HG02763 (cell line): ENCODE data around the gene ACE.

Source experiments
- ATAC-seq: cut with Tn5 transposase; IDR thresholded peaks from one replicate; pipeline ENCODE4 v1.9.1; 2021; ENCODE audit warnings: mild to moderate bottlenecking, moderate library complexity; ENCODE audit not compliant: unreplicated experiment

The ACE gene

DNA sequence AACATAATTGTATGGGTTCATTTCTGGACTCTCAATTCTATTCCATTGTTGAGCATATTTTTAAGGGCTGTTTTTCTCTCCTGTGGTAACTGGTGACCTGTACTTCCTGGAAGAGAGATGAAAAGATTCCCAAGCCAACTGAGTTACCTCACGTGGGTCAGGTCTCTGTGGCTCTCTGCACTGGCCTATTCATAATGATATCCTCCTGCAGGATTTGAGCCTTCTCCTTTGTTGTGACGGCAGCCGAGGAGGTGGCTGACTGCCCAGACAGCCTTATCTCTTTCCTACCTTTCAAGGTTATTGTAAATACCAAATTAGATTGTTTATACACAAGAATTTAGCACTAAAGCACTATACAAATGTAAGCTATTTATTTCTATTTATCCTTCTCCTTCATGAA is 2.7 kb upstream of the ACE start:
- no peak for ATAC-seq

DNA sequence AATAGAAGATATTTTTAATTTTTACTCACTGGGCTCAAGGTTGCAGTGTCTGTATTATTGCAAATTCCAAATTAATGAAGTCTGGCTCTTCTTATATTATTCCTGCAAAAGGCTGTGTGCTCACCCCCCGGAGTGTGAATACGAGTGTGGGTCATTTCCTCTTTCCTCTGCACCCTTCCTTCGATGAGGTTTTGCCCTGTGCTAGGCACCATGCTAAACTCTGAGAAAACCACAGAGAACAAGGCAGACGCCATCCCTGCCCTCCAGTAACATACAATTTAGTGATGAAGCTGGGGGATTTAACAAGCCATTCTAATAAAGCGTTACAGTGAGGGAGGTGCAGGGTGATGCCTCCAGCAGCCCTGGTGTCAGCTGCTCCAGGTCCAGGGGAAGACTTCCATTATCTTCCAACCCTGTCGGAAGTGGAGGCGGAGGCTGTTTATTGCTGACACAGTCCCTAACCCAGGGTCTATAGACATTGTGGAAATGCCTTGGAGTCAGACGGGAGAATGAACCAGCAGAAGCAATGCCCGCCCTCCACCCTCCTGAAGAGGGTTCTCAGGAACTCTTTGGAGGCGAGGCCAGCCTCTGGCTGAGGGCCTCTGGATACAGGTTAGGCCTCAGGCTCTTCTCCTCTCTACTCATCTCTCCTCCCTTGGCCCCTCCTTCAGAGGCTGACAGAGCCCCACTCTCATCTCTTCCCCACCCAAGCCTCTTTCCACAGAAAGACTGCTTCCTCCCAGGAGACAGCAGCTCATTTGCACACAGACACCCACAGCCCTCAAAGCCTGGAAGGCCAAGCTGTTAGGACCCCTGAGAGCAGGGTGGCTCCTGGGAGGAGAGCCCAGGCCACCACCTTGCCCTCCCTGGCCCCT is 2.0 kb upstream of the ACE start:
- no peak for ATAC-seq

DNA sequence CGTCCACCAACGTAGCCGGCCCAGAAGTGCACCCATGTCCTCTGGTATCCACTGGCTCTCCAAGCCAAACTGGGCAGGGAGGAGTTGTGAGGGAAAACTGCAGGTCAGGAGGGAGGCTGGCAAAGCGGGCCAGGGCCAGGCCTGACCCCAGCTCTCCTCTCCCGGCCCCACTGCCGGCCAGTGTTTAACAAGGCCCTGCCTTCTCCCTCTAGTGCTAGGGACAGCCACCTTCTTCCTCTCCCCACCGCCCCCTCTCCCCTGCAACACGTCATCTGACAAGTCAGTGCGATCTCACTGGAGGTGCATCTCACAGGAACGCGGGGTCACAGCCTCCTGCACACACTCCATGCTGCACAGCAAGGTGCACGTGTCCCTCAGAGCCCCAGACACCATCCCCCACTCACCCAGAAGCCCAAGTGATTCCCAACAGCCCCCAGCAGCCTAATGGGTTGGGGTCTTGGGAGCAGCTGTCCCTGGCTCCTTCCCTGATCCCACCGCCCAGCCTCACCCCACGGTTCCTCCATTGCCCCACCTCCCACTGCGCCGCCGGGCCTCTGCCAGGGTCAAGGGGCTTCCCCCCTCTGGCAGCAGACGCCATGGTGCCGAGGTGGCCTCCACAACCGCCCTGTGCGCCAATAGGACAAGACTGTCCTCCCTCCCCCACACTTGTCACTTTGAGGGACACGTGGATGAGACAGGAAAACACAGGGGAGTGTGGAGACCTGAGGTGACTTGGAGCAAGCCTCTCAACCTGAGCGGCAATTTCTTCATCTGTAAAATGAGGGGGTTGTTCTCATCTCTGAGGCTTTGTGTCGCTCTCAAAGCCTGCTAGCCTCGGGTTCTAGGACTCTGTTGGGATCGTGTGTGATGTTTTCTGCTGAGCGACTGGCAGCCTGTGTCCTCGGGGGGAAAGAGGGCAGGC is 1.1 kb upstream of the ACE start:
- no peak for ATAC-seq

DNA sequence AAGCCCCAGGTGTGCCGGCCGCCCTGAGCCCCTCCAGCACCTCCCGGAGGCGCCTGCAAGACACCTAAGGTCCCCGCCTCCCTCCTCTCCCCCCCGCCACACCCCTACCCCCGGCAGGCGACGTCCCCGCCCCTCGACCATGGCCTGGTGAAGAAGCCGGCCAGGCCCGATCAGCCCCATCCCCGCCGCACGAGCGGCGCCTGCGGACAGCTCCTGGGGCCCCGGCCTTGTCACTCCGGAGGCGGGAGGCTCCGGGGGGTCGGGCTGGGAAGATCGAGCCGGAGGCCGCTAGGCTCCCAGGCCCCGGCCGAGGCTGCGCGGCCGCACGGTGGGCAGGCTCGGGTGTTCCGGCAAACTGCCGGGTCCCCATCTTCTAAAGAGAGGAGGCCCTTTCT is 405 bp upstream of the ACE start:
- ATAC-seq: no peak

DNA sequence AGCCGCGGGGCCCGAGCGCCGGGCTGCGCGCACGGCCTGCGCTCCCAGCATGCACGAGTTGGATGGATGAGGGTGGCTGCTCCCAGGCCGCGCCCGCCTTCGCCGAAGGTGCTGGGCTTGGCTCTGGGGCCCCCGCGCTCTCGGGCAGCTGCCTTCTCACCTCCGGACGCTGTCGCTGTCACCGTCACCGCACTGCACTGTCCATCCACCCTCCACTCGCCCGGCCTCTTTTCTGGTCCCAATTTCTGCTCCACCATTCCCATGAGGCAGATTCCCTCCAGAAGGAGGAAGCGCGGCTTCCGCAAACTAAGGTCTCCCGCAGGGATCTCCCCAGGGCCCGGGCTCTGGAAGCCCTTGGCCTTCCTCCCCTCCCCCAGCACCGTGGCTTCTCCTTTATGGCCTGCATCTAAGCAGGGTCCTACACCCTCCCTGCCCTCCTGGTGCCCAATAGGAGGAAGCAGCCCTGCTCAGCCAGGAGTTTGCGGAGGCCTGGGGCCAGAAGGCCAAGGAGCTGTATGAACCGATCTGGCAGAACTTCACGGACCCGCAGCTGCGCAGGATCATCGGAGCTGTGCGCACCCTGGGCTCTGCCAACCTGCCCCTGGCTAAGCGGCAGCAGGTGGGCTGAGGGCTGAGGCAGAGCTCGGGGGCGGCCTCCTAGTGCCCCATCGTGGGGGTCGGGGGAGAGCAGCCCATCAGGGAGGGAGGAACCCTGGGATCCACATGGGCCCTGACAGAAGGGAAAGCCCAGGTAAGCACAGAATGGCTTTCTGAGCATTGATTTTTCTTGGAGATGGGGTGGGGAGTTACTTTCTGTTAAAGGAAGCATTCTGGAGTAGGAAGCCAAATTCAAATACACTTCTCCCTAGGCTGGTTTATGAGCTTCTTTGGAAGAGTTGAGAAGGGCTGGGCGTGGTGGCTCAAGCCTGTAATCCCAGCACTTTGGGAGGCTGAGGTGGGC is 899 bp downstream of the ACE start:
- ATAC-seq: no peak

DNA sequence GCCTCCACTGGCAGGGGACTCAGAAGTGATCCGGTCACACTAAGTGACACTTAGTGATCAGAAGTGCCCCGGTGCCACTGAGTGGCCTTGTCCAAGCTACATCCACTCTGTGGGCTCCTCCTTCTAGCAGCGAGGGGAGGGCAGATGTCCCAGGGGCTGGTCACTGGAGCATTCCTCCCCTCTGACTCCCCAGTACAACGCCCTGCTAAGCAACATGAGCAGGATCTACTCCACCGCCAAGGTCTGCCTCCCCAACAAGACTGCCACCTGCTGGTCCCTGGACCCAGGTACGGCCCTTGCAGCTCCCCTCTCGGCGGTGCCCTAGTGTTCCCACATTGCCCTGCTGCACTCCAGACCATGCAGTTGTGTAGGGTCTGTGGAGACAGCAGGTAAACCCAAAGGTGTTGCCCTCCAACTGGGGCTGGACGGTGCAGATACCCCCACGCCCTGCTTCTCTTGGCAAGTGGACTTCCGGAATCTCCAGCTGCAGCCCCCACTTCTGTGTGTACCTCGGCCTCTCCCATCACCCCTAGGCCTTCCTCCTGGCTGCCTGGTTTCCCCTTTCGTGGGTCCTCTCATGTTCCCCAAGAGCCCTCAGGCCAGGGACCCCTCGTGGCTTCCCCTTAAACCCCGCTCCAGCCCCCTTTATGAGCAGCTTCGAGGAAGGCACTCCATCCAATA is 2.1 kb downstream of the ACE start:
- no peak for ATAC-seq

DNA sequence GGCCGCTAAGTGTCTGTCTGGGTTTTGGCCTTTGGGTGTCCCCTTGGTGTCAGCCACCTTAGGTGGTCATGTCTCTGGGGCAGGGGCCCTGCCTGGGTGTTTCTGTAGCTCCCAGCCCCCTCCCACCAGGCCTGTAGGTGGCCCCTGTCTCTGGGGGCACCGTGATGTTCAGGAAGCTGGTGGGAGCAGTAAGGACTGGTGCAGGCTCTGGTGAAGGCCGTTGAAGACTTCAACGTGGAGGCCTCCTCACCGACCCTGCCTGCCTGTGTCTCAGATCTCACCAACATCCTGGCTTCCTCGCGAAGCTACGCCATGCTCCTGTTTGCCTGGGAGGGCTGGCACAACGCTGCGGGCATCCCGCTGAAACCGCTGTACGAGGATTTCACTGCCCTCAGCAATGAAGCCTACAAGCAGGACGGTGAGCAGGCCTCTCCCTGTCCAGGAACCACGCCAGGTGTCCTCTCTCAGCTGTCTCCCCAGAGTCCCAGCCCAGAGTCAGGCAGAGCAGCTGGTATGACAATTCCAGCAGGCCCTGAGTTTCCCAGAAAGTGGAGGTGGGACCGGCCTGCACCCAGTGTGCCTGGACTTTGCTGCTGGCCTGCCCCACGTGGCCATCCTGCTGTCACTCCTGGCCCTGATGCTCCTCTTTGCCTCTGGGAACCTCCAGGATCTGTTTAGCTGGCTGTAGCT is 2.8 kb downstream of the ACE start:
- no peak for ATAC-seq

DNA sequence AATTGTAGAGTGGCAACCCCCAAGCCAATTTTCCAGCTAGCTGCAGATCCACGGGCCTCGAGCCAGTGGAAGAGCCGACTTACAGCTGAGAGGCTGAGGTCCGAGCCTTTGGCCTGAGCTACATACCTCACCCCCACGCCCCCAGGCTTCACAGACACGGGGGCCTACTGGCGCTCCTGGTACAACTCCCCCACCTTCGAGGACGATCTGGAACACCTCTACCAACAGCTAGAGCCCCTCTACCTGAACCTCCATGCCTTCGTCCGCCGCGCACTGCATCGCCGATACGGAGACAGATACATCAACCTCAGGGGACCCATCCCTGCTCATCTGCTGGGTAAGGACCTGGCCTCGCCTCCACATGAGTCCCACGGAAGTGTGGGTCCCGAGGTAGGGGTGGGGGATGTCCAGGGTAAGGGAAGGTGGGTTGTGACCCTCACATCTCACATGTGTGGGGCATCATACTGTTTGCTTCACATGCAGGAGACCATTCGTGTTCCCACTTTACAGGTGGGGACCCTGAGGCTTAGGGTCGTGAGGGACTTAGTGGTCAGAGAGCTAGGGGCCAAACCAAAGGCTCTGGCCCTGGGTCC is 3.4 kb downstream of the ACE start:
- no peak for ATAC-seq

DNA sequence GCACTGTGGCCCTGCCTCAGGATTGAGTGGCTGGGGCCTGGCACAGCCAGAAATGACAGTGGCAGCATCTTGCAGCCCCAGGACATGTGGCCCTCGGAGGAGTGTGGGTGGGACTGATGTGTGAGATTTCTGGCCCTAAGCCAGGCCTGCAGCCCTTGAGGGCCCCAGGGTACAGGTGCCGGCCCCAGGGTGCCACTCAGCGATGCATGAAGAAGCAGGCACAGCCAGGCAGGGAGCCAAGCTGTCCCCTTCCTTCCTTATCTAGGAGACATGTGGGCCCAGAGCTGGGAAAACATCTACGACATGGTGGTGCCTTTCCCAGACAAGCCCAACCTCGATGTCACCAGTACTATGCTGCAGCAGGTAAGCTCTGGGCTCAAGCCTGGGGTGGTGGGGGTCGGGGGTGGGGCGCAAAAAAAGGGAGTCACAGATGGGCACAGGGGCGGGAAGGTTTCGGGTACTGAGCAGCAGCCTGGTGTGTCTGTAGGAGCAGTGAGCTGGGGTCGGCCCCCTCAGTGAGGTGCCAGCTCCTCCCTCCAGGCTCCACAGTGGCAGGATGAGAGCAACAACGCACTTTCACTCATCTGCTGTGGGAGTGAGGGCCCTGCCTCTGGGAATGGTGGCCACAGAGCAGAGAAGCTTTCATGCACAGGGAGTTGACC is 4.1 kb downstream of the ACE start:
- no peak for ATAC-seq

DNA sequence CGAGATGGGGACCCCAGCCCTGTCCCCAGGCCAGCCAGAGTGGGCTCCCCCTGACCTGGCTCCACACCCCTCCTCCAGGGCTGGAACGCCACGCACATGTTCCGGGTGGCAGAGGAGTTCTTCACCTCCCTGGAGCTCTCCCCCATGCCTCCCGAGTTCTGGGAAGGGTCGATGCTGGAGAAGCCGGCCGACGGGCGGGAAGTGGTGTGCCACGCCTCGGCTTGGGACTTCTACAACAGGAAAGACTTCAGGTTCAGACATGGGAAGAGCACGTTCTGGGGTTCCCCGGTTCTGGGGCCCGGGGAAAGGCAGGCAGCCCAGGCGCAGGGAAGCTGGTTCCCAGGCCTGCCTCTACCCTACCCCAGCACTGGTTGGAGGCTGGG is 4.6 kb downstream of the ACE start:
- no peak for ATAC-seq

DNA sequence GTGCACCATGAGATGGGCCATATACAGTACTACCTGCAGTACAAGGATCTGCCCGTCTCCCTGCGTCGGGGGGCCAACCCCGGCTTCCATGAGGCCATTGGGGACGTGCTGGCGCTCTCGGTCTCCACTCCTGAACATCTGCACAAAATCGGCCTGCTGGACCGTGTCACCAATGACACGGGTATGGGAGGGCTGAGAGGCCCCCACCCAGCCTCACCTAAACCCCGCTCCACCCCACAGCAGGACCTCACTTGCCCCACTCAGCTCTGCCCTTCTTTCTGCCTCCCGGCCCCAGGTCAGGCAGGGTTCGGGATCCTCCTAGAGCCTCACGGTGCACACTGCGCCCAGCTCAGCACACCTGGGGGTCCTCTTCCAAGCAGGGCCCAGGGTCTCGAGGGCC is 5.6 kb downstream of the ACE start:
- no peak for ATAC-seq

DNA sequence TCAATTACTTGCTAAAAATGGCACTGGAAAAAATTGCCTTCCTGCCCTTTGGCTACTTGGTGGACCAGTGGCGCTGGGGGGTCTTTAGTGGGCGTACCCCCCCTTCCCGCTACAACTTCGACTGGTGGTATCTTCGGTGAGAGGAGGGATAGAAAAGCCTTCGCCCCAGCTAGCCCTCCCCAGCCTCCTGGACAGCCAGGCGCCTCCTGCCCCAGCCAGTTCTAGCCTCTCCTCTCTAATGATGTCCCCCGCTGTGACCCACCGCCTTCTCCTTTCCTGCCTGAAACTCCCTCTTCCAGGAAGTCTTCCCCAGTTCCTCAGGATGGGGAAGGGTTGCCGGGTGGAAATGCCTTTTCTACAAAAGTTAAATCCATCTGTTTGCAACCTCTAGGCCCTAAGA is 6.2 kb downstream of the ACE start:
- ATAC-seq: no peak

DNA sequence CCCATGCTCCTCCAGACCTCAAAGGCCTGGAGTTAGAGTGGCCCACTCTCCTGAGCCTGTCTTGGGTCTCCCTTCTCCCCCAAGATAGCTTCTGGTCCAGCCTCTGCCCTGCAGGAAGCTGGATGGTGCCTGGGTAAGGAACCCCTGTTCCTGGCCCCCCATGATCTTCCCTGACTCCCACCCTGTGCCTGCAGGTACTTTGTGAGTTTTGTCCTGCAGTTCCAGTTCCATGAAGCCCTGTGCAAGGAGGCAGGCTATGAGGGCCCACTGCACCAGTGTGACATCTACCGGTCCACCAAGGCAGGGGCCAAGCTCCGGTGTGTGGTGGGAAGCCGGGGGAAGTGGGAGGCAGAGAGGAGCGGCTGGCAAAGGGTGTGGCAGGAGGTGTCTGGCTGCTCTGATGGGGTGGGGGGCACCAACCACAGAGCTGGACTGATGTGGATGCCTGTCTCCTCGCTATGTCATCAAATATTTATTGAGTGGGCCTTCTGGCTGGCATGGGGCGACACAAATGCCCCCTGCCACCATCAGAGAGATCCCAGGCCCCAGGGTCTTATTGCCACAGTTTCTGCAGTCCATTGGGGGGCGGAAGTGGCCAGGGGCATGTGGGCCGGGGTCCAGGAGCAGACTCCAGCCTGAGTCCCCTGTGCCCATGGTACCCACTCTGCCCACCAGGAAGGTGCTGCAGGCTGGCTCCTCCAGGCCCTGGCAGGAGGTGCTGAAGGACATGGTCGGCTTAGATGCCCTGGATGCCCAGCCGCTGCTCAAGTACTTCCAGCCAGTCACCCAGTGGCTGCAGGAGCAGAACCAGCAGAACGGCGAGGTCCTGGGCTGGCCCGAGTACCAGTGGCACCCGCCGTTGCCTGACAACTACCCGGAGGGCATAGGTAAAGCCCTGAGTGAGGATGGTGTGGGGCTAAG is 7.1 kb downstream of the ACE start:
- no peak for ATAC-seq

DNA sequence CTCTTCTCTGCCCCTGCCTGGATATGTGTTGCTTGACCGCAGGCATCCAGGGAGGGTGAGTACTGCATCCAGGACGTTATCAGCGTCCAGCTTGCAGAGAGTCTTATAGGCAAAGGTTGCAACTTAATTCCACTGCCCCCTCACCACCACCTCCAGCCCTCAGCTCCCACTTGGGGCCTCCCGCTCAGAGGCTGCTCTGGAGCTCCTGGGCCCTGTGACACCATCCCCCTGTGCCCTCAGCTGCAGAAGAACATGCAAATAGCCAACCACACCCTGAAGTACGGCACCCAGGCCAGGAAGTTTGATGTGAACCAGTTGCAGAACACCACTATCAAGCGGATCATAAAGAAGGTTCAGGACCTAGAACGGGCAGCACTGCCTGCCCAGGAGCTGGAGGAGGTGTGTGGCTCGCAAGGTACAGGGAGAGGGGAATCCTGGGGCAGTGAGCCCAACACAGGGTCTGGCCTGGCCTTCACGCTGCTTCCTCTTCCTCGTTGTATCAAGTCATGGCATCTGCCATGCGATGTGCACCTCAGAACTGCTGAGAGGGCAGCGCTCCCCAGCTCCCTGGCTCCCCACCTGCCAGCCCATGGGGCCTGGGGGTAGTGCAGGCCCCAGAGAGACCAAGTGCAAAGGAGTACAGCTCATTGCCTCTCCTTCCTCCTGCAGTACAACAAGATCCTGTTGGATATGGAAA is 9.6 kb downstream of the ACE start:
- no peak for ATAC-seq

DNA sequence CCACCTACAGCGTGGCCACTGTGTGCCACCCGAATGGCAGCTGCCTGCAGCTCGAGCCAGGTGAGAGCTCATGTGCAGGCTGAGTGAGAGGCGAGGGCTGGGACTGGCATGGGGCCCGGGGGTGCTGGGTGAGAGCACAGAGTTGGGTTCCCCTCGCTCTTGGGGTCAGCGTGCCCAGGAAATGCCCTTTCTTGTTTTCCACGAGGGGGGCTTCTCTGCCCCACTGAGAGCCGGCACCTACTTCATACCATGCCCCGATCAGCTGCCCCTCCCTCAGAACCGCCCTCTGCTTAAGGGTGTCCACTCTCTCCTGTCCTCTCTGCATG is 10.1 kb downstream of the ACE start:
- ATAC-seq: no peak

DNA sequence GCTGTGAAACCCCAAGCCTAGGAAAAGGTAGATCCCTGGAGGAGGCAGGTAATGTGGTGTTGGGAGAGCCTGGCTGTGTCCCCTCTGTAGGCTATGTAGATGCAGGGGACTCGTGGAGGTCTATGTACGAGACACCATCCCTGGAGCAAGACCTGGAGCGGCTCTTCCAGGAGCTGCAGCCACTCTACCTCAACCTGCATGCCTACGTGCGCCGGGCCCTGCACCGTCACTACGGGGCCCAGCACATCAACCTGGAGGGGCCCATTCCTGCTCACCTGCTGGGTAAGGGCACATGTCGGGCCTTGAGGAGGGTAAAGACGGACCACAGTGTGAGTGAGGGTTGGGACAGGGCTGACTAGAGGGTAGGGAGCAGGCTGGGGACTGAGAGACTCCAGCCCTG is 12.0 kb downstream of the ACE start:
- no peak for ATAC-seq

DNA sequence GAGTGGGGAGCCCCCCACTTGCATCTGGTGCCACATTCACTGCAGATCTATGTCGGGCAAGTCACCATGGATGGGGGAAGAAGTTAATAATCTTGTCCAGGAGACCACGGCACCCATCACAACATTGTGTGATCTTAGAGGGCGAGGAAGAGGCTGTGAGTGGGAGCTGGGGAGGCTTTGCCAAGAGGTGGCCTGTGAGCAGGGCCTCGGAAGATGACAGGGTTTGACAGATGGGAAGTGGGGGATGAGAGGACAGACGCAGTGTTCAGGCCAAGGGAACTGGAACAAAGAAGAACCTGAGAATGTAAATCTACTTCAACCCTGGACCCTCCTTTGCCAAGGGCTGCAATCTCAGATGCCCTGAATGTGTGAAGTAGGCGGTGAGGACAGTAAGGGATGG is 12.4 kb downstream of the ACE start:
- ATAC-seq: no peak
